Peyer's patch (tissue), 4 donors: Measurements from ENCODE around the gene YY1. TPM values are rescaled to one million over a fixed set of nuclear protein-coding genes. Genes with fewer than 3 reads are reported as not detected.

Experiments
- DNase-seq, 3 donors: peaks; one replicate each; pipeline ENCODE4 v3.0.0-alpha.2; 2017 to 2019
- H3K27ac ChIP-seq, 4 donors: fragments of 200-600 bp; sonication (generic); one replicate each; pipeline ENCODE4 v1.5.1; 2016 to 2019
- H3K27me3 ChIP-seq, 2 donors: fragments of 200-600 bp; sonication (generic); one replicate each; pipeline ENCODE4 v1.5.1; 2019
- H3K36me3 ChIP-seq, 3 donors: fragments of 200-600 bp; sonication (generic); one replicate each; pipeline ENCODE4 v1.5.1; 2016 to 2019
- H3K4me1 ChIP-seq, 4 donors: fragments of 200-600 bp; sonication (generic); one replicate each; pipeline ENCODE4 v1.5.1; 2016 to 2019
- H3K4me3 ChIP-seq, 4 donors: fragments of 200-600 bp; sonication (generic); 1 replicate in 3 of 4; 2 replicates in 1 of 4; pipeline ENCODE4 v1.5.1; 2016 to 2019; ENCODE audit warnings: mild to moderate bottlenecking in 1 of 4
- H3K9me3 ChIP-seq, 4 donors: fragments of 200-600 bp; sonication (generic); one replicate each; pipeline ENCODE4 v1.5.1; 2016 to 2019; ENCODE audit warnings: mild to moderate bottlenecking in 1 of 4
- CTCF ChIP-seq, 6 experiments: fragments of 450-650 bp in 4 of 6; fragments of 200-600 bp in 2 of 6; sonication (generic) in 1 of 6; IDR thresholded peaks; one replicate each; pipeline ENCODE4 v1.5.1; 2017 to 2019; ENCODE audit warnings: antibody characterized with exemption in 6 of 6, mild to moderate bottlenecking in 3 of 6, moderate library complexity in 1 of 6
- POLR2A ChIP-seq, 2 donors: fragments of 450-650 bp; IDR thresholded peaks; one replicate each; pipeline ENCODE4 v1.5.1; 2017; ENCODE audit warnings: antibody characterized with exemption in 2 of 2, mild to moderate bottlenecking in 2 of 2, moderate library complexity in 2 of 2
- total RNA-seq, 4 donors: library from RNA; depleted of rRNA; stranded (reverse); fragments of >200 nt; gene quantifications; one replicate each; pipeline ENCODE4 v1.1.0, GENCODE V29; 2016

The YY1 gene
- total RNA-seq, 4 donors from 2014 or later, result 42.0 to 63.5 (median 50.9) TPM

GRCh38 chr14:100237735-100238418, 1.1 kb upstream of the YY1 start:
- H3K27ac ChIP-seq, result peak overlapping the region; percentile 99 to 100 (median 100)
- no peaks in the 10 kb centered on the region for H3K36me3 ChIP-seq
- peak overlapping the region; percentile 95 to 100 (median 100) for H3K4me3 ChIP-seq
- no peaks in the 10 kb centered on the region for H3K27me3 ChIP-seq
- peaks cover 0 to 39% (median 15%) of the 10 kb centered on the region in 4 donors for H3K4me1 ChIP-seq
- peak in 2 of 3 donors; percentile 48 to 73 for DNase-seq
- TF ChIP-seq POLR2A (IDR thresholded peaks at IDR 0.05), result no peak
- no peak for TF ChIP-seq CTCF (IDR thresholded peaks at IDR 0.05)
- no peaks in the 10 kb centered on the region for H3K9me3 ChIP-seq

- no peaks in the 10 kb centered on the region for H3K27me3 ChIP-seq
- peak overlapping the region; percentile 99 to 100 (median 100) for H3K27ac ChIP-seq
- peak overlapping the region; percentile 95 to 100 (median 100) for H3K4me3 ChIP-seq
- peak in 2 of 3 donors; percentile 53 to 60 for DNase-seq
- H3K4me1 ChIP-seq, result peaks cover 0 to 51% (median 16%) of the 10 kb centered on the region in 4 donors
- H3K36me3 ChIP-seq, result no peaks in the 10 kb centered on the region
- H3K9me3 ChIP-seq, result no peaks in the 10 kb centered on the region
- TF ChIP-seq CTCF (IDR thresholded peaks at IDR 0.05) (no peak), POLR2A (IDR thresholded peaks at IDR 0.05) (no peak)
These were observed 381 bp downstream of the YY1 start for GRCh38 chr14:100239211-100239839.

- peak in 1 of 2 donors; percentile 91 for TF ChIP-seq POLR2A (IDR thresholded peaks at IDR 0.05)
- TF ChIP-seq CTCF (IDR thresholded peaks at IDR 0.05), result peak in 5 of 6 experiments; percentile 67 to 94 (median 76)
- Histone ChIP-seq H3K9me3 (no peaks in the 10 kb centered on the region), H3K4me1 (peaks cover 0 to 58% (median 19%) of the 10 kb centered on the region in 4 donors)
These were observed 1.1 kb downstream of the YY1 start for GRCh38 chr14:100239840-100240667.

GRCh38 chr14:100240668-100241032, 1.7 kb downstream of the YY1 start:
- no peak for DNase-seq
- Histone ChIP-seq H3K9me3 (no peaks in the 10 kb centered on the region), H3K36me3 (no peaks in the 10 kb centered on the region), H3K4me1 (peaks cover 0 to 64% (median 20%) of the 10 kb centered on the region in 4 donors), H3K27ac (peak overlapping the region; percentile 89 to 100 (median 100)), H3K27me3 (no peaks in the 10 kb centered on the region), H3K4me3 (peak overlapping the region; percentile 95 to 100 (median 100))
- TF ChIP-seq POLR2A (IDR thresholded peaks at IDR 0.05) (peak in 1 of 2 donors; percentile 71), CTCF (IDR thresholded peaks at IDR 0.05) (no peak)

More at GRCh38 chr14:100239840-100240667, 1.1 kb downstream of the YY1 start:
- peak overlapping the region; percentile 99 to 100 (median 100) for H3K27ac ChIP-seq
- peak overlapping the region; percentile 95 to 100 (median 100) for H3K4me3 ChIP-seq
- peak; percentile 77 to 94 (median 93) for DNase-seq
- no peaks in the 10 kb centered on the region for H3K36me3 ChIP-seq
- no peaks in the 10 kb centered on the region for H3K27me3 ChIP-seq

GRCh38 chr14:100241279-100241678, 2.3 kb downstream of the YY1 start:
- peak overlapping the region; percentile 4 to 100 (median 98) for H3K4me3 ChIP-seq
- no peak for TF ChIP-seq POLR2A (IDR thresholded peaks at IDR 0.05)
- TF ChIP-seq CTCF (IDR thresholded peaks at IDR 0.05), result no peak
- H3K9me3 ChIP-seq, result no peaks in the 10 kb centered on the region
- peaks cover 0 to 65% (median 24%) of the 10 kb centered on the region in 4 donors for H3K4me1 ChIP-seq
- peak overlapping the region; percentile 89 to 100 (median 100) for H3K27ac ChIP-seq
- no peaks in the 10 kb centered on the region for H3K36me3 ChIP-seq
- DNase-seq, result no peak
- no peaks in the 10 kb centered on the region for H3K27me3 ChIP-seq
